GM15510 (cell line): ENCODE data around the gene CLDN20.

ENCODE experiments used
- POLR2A ChIP-seq: IDR thresholded peaks from 3 replicates; pipeline ENCODE4 v1.6.1; 2011; ENCODE audit warnings: borderline replicate concordance; ENCODE audit not compliant: insufficient read length; ENCODE audit errors: extremely low read depth

The CLDN20 gene, protein sequence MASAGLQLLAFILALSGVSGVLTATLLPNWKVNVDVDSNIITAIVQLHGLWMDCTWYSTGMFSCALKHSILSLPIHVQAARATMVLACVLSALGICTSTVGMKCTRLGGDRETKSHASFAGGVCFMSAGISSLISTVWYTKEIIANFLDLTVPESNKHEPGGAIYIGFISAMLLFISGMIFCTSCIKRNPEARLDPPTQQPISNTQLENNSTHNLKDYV

GRCh38 chr6:155263373-155264063 lies at the start of gene CLDN20:
Gene CLDN20, plus strand, starts transcription at chr6:155264013. Its CDS starts 11,707 bp downstream, at chr6:155275720.
- TF ChIP-seq POLR2A: no peak

DNA sequence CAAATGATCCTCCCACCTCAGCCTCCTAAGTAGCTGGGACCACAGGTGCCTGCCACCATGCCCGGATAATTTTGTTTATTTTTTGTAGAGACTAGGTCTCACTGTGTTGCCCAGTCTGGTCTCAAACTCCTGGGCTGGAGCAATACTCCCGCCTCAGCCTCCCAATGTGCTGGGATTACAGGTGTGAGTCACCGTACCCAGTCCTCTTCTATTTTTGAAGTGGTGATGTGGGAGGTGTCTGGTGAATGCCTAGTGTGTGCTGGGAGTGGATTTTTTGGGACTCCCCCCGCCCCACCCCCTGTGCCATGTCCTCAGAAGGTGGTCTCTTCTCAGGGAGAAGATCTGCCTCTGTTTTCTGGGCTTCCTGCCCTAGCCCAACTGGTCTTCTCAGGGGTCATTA lies 47.9 kb upstream of the CLDN20 start:
- no peak for TF ChIP-seq POLR2A

DNA sequence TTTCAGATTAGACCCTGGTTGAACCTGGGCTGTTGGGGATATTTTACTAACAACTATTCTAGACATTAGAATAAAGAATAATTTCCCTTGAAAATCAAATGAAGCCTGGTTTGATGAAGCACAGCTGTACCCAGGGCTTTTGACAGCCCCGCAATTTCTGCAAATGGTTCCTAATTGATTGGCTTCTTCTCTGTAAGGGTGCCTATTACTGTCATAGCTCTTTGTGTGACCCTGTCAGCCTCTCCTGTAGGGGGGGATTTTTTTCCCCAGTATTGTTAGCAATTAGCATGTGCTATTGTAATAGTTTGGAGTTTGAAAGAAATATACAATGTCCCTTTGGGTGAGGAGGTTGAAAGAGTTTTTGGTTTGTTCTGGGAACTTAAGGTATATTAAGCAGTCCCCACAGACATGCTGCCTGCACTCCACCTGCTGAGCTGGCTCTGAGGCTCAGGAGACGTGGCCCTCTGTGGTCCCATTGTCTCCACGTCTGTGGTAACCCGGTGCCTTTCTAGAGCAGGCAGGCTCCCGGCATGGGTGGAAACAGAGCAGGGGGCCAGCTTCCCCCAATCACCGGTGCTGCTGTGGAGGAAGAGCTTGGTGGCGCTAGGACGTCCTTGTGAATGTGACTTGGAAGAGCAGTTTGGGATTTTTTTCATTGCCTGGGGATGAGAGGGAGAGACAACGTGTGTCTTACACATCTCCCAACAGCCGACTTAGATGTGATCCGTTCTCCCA lies 47.3 kb upstream of the CLDN20 start:
- no peak for TF ChIP-seq POLR2A

- TF ChIP-seq POLR2A: no peak
Measured at GRCh38 chr6:155219299-155219698, 44.5 kb upstream of the CLDN20 start.

- no peak for TF ChIP-seq POLR2A
Measured at GRCh38 chr6:155219858-155220301, 43.9 kb upstream of the CLDN20 start.

DNA sequence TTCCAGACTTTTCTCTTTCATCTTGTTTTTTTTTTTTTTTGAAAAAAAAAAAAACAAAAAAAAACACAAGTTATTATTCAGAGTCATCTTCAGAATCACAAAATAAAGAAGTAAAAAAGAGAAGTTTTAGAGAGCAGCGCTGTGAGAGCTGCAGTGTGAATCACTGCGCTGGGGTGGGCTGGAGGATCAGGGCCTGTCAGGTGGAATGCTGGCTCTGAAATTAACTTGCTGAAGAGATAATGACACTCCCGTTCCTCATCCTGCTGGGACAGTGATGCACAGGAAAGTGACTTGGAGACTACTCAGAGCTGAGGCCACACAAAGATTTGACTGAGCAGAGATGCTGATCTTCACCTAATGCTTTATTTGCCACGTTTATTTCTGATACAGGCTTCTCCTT lies 42.7 kb upstream of the CLDN20 start:
- TF ChIP-seq POLR2A: no peak

DNA sequence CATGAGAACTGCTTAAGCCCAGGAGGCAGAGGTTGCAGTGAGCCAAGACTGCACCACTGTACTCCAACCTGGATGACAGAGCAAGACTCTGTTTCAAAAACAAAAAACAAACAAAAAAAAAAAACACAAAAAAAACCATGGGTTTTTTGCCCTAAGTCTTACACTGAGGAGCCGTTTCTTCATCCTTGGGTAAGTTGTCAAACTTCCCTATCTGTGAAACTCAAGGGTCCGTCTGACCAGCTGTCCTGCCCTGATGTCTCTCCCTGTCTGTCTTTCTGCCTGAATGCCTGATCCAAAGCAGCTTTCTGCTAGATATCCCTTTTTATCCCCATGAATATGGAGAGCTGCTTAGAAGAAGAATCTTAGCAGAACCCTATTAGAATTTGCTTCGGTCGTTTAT lies 41.3 kb upstream of the CLDN20 start:
- no peak for TF ChIP-seq POLR2A

DNA sequence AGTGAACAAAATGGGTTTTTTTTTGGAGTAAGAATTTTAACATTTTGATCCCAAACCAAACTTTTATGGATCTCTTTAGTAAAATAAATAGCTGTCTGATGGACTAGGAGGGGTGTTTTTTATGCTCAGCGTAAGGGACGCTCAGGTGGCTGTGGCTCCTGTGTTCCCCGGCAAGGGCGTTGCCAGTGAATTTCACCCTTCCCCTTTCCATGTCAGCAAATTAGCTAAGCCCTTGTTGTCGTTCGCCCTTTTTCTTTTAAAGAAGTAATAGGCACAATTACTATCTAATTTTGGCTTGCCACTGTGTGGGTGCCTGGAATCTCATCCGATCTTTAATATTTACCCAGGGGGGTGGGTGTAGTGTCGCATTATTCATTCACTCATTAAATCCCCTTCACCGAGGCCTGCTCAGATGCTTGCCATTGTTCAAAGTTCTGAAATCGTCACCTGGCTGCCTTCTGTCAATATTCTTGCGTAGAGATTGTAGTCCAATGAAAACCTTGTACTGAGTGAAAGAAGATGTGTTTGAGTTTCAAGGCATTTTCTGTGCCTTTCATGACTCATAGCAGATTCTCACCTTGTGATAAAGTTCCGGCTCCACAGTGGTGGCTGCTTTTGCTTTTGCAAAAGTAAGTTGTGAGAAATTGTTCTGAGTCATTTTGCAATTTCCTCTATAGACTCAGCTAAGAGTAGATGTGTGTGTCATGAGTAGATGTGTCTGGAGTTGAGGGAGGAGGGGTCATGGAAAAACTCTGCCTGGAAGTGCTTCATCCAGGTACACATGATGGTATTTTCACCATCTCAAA lies 40.0 kb upstream of the CLDN20 start:
- TF ChIP-seq POLR2A: no peak

DNA sequence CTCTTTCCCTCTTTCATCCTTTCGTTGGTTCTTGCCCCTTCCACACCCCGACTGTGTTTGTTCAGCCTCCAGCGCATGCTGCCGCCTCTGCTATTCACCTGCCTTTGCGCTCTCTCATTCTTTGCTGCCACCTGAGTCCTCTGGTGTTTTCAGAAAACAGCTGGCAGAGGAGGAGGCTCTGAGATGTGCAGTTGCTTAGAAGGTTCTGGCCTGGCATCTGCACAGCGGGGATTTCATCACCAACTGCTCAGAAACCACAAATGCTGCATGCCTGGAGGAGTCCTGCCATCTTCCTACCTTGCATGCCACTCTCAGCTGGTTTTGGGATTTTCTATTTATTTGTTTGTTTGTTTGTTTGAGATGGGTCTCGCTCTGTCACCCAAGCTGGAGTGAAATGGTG lies 39.2 kb upstream of the CLDN20 start:
- no peak for TF ChIP-seq POLR2A

GRCh38 chr6:155227046-155227445 lies 36.8 kb upstream of the CLDN20 start:
- no peak for TF ChIP-seq POLR2A

DNA sequence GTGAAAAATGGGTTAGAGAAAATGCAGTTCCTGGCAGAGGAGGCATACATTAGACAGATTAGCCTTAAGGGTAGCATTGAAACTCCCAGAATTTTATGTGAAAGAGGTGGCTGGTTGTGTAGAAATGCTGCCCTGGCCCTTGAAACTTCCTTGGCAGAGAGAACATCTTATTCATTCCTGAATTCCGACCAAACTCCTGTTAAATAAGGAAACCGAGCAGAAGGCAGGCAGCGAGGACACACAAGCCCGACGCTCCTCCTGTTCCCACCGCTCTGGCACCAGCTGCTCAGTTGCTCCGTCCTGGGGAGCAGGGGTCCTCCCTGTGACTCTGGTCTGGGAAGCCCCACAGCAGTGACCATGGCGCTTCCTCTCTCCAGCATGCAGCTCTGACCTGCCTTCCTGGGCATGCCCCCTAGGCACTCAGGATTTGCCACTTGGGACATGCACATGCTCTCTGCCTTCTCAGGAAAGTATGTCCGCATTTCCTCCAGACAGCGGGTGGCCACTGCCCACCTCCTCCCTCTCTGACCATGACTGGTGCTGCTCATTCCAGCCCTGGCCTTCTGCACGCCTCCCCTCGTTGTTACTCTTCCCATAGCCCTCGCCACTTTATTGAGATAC lies 35.2 kb upstream of the CLDN20 start:
- TF ChIP-seq POLR2A: no peak

GRCh38 chr6:155232848-155233247 lies 31.0 kb upstream of the CLDN20 start:
- TF ChIP-seq POLR2A: no peak

DNA sequence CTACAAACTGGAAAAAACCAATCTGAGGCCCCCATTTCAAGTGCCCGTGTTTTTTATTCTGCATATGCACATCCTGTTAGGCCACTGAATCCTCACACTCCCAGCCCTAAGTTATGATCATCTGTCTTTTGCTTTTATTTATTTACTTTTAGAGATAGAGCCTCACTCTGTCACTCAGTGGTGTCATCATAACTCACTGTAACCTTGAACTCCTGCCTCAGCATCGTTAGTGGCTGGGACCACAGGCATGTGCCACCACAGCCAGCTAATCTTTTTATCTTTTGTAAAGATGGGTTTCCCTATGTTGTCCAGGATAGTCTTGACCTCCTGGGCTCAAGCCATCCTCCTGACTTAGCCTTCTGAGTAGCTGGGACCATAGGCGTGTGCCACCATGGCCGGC lies 29.6 kb upstream of the CLDN20 start:
- TF ChIP-seq POLR2A: no peak

GRCh38 chr6:155234687-155235086 lies 29.1 kb upstream of the CLDN20 start:
- TF ChIP-seq POLR2A: no peak
